HepG2 (cell line): ENCODE measurements around the gene CSNK1D. TPM values are rescaled to one million over a fixed set of nuclear protein-coding genes. Genes with fewer than 3 reads are reported as not detected.

Experiments used
- AGO2 ChIP-seq: fragments of 200-400 bp; formaldehyde crosslinking; optimal IDR thresholded peaks from 2 replicates; pipeline ENCODE3; 2017; ENCODE audit warnings: mild to moderate bottlenecking, low read depth, low read length, moderate library complexity
- ARID2 ChIP-seq: sonication (generic); formaldehyde crosslinking; IDR thresholded peaks from 2 replicates; pipeline ENCODE4 v1.8.1; 2022; ENCODE audit warnings: mild to moderate bottlenecking, missing genetic modification reagents, borderline replicate concordance
- CSRNP1 ChIP-seq: sonication (generic); formaldehyde crosslinking; IDR thresholded peaks from 2 replicates; pipeline ENCODE4 v1.8.1; 2023; ENCODE audit warnings: mild to moderate bottlenecking, missing genetic modification reagents
- DBP ChIP-seq: sonication (generic); formaldehyde crosslinking; IDR thresholded peaks from 2 replicates; pipeline ENCODE4 v1.4.0; 2020; ENCODE audit warnings: missing genetic modification reagents; ENCODE audit errors: not compliant biosample characterization
- DMTF1 ChIP-seq: sonication (generic); formaldehyde crosslinking; IDR thresholded peaks from 2 replicates; pipeline ENCODE4 v1.4.0; 2020; ENCODE audit warnings: mild to moderate bottlenecking, missing genetic modification reagents
- FOXC1 ChIP-seq: sonication (generic); formaldehyde crosslinking; IDR thresholded peaks from 2 replicates; pipeline ENCODE4 v1.8.0; 2022; ENCODE audit warnings: mild to moderate bottlenecking, missing genetic modification reagents, borderline replicate concordance
- KDM4B ChIP-seq: sonication (generic); formaldehyde crosslinking; IDR thresholded peaks from 2 replicates; pipeline ENCODE4 v1.4.0; 2020; ENCODE audit warnings: missing genetic modification reagents
- MNT ChIP-seq: fragments of 450-650 bp; IDR thresholded peaks from 2 replicates; pipeline ENCODE4 v1.6.1; 2016
- NR2F6 ChIP-seq, 2 experiments: IDR thresholded peaks; 2 replicates each; pipeline ENCODE4 v1.6.1; 2016; ENCODE audit warnings: antibody characterized with exemption in 1 of 2, mild to moderate bottlenecking in 1 of 2
- POLR2AphosphoS5 ChIP-seq: IDR thresholded peaks from 2 replicates; pipeline ENCODE4 v1.6.1; 2012; ENCODE audit warnings: low read depth, low read length
- ZFYVE20 ChIP-seq: sonication (generic); formaldehyde crosslinking; IDR thresholded peaks from 2 replicates; pipeline ENCODE4 v1.8.0; 2023; ENCODE audit warnings: low read depth, mild to moderate bottlenecking, moderate library complexity, missing genetic modification reagents, borderline replicate concordance
- ZNF138 ChIP-seq: sonication (generic); formaldehyde crosslinking; IDR thresholded peaks from 2 replicates; pipeline ENCODE4 v1.5.0; 2020; ENCODE audit warnings: mild to moderate bottlenecking, low read depth, missing genetic modification reagents
- ZNF180 ChIP-seq: sonication (generic); formaldehyde crosslinking; IDR thresholded peaks from 2 replicates; pipeline ENCODE4 v1.4.0; 2020; ENCODE audit warnings: low read depth, missing genetic modification reagents, borderline replicate concordance
- ZNF674 ChIP-seq: sonication (generic); formaldehyde crosslinking; IDR thresholded peaks from 2 replicates; pipeline ENCODE4 v1.5.0; 2020; ENCODE audit warnings: low read depth, mild to moderate bottlenecking, missing genetic modification reagents
- ZNF687 ChIP-seq: sonication (generic); formaldehyde crosslinking; IDR thresholded peaks from 2 replicates; pipeline ENCODE4 v1.5.1; 2020; ENCODE audit warnings: mild to moderate bottlenecking, missing genetic modification reagents, moderate library complexity
- ZNF713 ChIP-seq: sonication (generic); formaldehyde crosslinking; IDR thresholded peaks from 2 replicates; pipeline ENCODE4 v1.4.0; 2020; ENCODE audit warnings: mild to moderate bottlenecking, missing genetic modification reagents
- ZNF841 ChIP-seq: sonication (generic); formaldehyde crosslinking; IDR thresholded peaks from 2 replicates; pipeline ENCODE4 v1.8.1; 2023; ENCODE audit warnings: missing genetic modification reagents, borderline replicate concordance
- polyA plus RNA-seq, 8 experiments: library from polyadenylated mRNA; depleted of rRNA in 3 of 8; stranded (reverse) in 7 of 8; unstranded in 1 of 8; fragments of >200 nt; fragmentation: Illumina TruSeq in 4 of 8; extraction: Trizol in 4 of 8; gene quantifications; 2 replicates each; pipeline versions ENCODE4 v1.2.1 to v1.2.3, GENCODE V29; 2011 to 2016; ENCODE audit warnings: low read depth in 4 of 8, missing spikeins in 1 of 8, mixed read lengths in 1 of 8; ENCODE audit not compliant: insufficient read depth in 1 of 8
- total RNA-seq, 5 experiments: library from RNA; depleted of rRNA; stranded (reverse); fragments of >200 nt; fragmentation: Illumina TruSeq; extraction: Trizol; gene quantifications; 2 replicates each; pipeline ENCODE4 v1.2.3, GENCODE V29; 2016; ENCODE audit warnings: low read depth in 1 of 5

CSNK1D gene
- total and polyA plus RNA-seq, 2 of the 13 experiments (the other 11 are each of a cell fraction or from before 2014, with no cell fraction given): 31.5 to 128 TPM

- TF ChIP-seq DMTF1 (CRISPR knock-in tag) (no peak), ZNF138 (no peak), AGO2 (peak; percentile 96), ARID2 (no peak), CSRNP1 (peak; percentile 96), DBP (no peak), ZNF687 (CRISPR knock-in tag) (peak; percentile 96), ZFYVE20 (CRISPR knock-in tag) (no peak), POLR2AphosphoS5 (peak; percentile 40), ZNF180 (no peak), ZNF841 (CRISPR knock-in tag) (no peak), FOXC1 (peak; percentile 72), ZNF674 (no peak), NR2F6 (IDR thresholded peaks at IDR 0.05) (peak; percentile 85), NR2F6 (CRISPR knock-in tag; IDR thresholded peaks at IDR 0.05) (peak; percentile 94), KDM4B (CRISPR knock-in tag) (no peak; the same call in 1 of the 2 replicates), MNT (0 out of 2 replicates have a peak, but pooled peaks have one; percentile 8), ZNF713 (CRISPR knock-in tag) (no peak)
Observed at GRCh38 chr17:82231562-82232321, 41.8 kb downstream of the CSNK1D start (continued).
